ENCODE data around the gene EMX2. TPM values are rescaled to one million over a fixed set of nuclear protein-coding genes. Genes with fewer than 3 reads are reported as not detected.

The EMX2 gene
- total RNA-seq, 2 donors from 2014 or later = 0.47 to 0.67 TPM

DNA sequence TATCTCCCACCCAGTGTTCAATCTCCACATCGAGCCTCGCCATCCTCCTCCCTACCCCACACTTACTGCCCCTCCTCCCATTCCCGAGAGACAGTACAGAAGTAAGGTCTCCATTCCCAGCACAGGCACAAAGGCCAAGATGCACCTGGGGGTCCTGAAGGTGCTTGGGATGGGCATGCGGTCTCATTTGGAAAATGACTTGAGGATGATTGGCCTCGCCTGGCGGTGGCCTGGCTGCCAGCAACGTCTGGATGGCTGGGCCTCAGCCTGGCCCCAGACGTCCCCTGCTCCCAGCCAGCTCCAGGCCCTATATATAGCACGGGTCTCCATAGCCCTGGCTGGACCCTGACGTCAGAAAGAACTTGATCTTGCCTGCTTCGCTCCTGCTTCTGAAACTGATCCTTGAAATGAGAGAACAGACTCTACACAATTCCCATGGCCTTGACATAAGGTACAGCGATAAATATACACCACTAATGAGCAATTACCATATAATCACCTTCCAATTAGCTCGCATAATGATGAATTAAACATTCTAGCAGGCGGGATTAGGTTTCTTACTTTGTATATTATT lies 11.8 kb downstream of the EMX2 start:
- TF ChIP-seq, protein P1, sequence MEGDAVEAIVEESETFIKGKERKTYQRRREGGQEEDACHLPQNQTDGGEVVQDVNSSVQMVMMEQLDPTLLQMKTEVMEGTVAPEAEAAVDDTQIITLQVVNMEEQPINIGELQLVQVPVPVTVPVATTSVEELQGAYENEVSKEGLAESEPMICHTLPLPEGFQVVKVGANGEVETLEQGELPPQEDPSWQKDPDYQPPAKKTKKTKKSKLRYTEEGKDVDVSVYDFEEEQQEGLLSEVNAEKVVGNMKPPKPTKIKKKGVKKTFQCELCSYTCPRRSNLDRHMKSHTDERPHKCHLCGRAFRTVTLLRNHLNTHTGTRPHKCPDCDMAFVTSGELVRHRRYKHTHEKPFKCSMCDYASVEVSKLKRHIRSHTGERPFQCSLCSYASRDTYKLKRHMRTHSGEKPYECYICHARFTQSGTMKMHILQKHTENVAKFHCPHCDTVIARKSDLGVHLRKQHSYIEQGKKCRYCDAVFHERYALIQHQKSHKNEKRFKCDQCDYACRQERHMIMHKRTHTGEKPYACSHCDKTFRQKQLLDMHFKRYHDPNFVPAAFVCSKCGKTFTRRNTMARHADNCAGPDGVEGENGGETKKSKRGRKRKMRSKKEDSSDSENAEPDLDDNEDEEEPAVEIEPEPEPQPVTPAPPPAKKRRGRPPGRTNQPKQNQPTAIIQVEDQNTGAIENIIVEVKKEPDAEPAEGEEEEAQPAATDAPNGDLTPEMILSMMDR (IDR thresholded peaks at IDR 0.05) = no peak
- Histone ChIP-seq H3K36me3 (no peaks in the 10 kb centered on the region), H3K4me1 (peaks cover 0 to 14% of the 10 kb centered on the region in 2 donors), H3K27ac (no peak overlapping the region), H3K9me3 (no peaks in the 10 kb centered on the region), H3K4me3 (no peak overlapping the region), H3K27me3 (peaks cover 8 to 24% of the 10 kb centered on the region in 2 donors)
- no peak for DNase-seq (ENCODE audit: low spot score)

DNA sequence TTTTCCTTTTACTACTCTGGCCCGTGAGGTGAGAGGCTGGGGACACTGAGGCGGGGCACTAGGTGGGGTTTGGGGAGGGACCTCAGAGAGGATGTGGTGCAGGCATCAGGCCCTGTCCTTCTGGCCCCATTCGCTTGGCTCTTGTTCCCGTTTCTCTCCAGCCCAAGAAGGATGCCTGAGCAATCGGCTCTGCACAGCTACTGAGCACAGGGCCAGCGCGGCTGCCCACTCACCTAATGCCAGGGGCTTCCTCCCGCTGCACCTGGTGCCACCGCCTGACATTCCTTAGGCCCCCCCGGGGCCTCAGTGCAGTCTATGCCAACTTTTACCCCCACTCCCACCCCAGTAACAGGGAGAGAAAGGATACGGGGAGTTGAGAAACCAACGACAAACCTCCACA lies 12.5 kb downstream of the EMX2 start:
- Histone ChIP-seq H3K9me3 (no peaks in the 10 kb centered on the region), H3K27ac (no peak overlapping the region), H3K27me3 (peaks cover 8 to 24% of the 10 kb centered on the region in 2 donors), H3K36me3 (no peaks in the 10 kb centered on the region), H3K4me1 (peaks cover 0 to 14% of the 10 kb centered on the region in 2 donors), H3K4me3 (no peak overlapping the region)
- DNase-seq (ENCODE audit: low spot score) = no peak
- TF ChIP-seq, protein P1 (IDR thresholded peaks at IDR 0.05) = no peak

DNA sequence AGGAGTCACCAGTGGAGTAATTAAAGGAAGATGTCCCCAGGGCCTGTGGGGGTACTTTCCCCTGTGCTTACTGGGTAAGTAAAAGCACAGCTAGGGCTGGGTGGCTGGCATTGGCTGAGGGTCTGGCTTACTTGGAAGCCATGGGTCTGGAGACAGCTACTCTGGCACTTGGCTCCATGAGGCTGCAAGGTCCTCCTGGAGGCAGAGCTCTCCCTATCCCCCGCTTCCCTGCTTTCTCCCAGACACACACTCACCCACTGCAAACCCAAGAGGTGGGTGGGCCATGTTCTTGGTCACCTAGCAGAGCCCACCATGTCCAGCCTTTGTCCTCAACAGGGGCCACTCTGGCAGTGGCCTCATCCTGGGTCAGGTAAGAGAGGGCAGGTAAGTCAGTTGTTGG lies 13.3 kb downstream of the EMX2 start:
- H3K4me1 ChIP-seq = peaks cover 0 to 14% of the 10 kb centered on the region in 2 donors
- no peaks in the 10 kb centered on the region for H3K36me3 ChIP-seq
- DNase-seq (ENCODE audit: low spot score) = no peak
- TF ChIP-seq, protein P1 (IDR thresholded peaks at IDR 0.05) = no peak
- H3K27me3 ChIP-seq = peaks cover 8 to 21% of the 10 kb centered on the region in 2 donors
- no peak overlapping the region for H3K27ac ChIP-seq
- no peaks in the 10 kb centered on the region for H3K9me3 ChIP-seq
- no peak overlapping the region for H3K4me3 ChIP-seq

DNA sequence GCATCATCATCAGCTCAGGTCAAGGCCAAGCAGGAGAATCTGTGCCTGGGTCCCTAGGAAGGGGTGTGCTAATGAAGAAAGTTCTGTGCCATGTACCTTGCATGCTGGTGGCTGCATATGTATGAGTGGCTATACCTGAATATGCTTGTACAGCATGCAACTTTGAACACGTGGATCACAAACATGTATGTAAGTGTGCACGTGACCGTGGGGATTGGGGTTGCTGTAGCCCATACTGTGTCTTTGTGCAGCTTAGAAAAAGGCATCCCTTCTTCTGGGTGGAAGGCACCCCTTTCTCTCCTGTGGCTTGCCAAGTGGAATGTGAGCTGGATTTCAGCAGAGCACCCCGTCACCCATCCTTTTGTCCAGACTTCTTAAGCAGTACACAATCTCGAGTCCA lies 13.8 kb downstream of the EMX2 start:
- no peak overlapping the region for H3K4me3 ChIP-seq
- no peaks in the 10 kb centered on the region for H3K9me3 ChIP-seq
- peaks cover 8 to 17% of the 10 kb centered on the region in 2 donors for H3K27me3 ChIP-seq
- TF ChIP-seq, protein P1 (IDR thresholded peaks at IDR 0.05) = no peak
- no peak overlapping the region for H3K27ac ChIP-seq
- H3K4me1 ChIP-seq = peaks cover 0 to 14% of the 10 kb centered on the region in 2 donors
- no peak for DNase-seq (ENCODE audit: low spot score)
- H3K36me3 ChIP-seq = no peaks in the 10 kb centered on the region

DNA sequence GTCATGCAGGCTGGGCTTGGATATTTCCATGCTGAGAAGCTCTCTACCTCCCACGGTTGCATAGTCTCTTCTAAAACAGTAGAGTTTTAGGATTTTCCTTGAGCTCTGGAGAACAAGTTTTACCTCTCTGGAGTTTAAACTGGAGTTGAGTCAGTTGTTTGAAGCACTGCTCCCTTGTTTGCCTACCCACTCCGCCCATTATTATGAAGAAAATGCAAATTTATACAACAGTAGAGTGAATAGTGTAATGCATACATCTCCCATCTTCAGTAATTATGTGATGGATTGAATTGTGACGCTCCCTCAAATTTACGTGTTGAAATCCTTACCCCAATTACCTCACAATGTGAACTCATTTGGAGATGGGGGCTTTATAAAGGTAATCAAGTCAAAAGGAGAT lies 17.2 kb downstream of the EMX2 start:
- TF ChIP-seq, protein P1 (IDR thresholded peaks at IDR 0.05) = no peak
- Histone ChIP-seq H3K9me3 (no peaks in the 10 kb centered on the region), H3K27ac (no peak overlapping the region), H3K4me3 (no peak overlapping the region), H3K27me3 (no peaks in the 10 kb centered on the region), H3K4me1 (no peaks in the 10 kb centered on the region), H3K36me3 (no peaks in the 10 kb centered on the region)
- no peak for DNase-seq (ENCODE audit: low spot score)

DNA sequence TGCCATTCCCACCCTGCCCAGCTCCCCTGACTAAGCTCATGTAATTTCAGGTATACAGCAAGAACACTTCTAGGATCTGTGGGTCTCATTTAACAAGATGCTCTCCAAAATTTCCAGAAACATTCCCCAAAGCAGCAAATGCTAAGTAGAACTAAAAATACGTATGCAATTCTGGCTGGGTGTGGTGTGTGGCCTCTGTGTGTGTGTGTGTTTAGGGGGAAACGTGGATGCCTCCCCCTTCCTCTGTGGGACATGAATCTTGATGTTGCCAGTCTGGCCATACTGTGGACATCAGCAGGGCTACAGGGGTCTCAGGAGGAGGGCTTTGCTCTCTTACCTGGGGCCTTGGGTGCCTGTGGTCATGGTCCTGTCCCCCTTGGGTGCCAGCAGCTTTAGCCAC lies 18.4 kb downstream of the EMX2 start:
- Histone ChIP-seq H3K4me3 (no peak overlapping the region), H3K27me3 (no peaks in the 10 kb centered on the region), H3K9me3 (no peaks in the 10 kb centered on the region), H3K27ac (no peak overlapping the region), H3K36me3 (no peaks in the 10 kb centered on the region), H3K4me1 (no peaks in the 10 kb centered on the region)
- TF ChIP-seq, protein P1 (IDR thresholded peaks at IDR 0.05) = no peak
- DNase-seq (ENCODE audit: low spot score) = no peak

All from right atrium auricular region (tissue), 2 donors.